Limb (tissue), 2 donors: ENCODE data around the gene CNTFR.

Source experiments
- DNase-seq, 2 donors: peaks; one replicate each; pipeline ENCODE4 v3.0.0-alpha.2; 2016; ENCODE audit errors: extremely low spot score in 2 of 2

Gene CNTFR

DNA sequence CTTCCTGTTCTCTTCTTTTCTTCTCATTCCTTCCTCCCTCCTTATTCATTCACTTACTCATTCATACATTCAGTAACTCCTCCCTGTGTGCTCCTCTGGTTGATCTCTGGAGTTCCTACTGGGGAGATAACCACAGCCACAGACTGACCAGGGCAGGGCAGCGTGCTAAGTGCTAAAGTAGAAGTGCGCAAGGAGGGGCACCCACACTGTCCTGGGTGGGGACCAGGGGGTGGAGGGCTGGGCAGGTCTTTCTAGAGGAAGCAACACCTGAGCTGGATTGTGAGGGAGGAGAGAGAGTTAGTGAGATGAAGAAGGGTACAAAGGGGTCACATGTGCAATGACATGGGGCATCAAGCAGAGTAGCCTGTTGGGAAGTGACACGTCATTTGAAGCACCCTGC, 80.6 kb downstream of the CNTFR start:
- no peak for DNase-seq

DNA sequence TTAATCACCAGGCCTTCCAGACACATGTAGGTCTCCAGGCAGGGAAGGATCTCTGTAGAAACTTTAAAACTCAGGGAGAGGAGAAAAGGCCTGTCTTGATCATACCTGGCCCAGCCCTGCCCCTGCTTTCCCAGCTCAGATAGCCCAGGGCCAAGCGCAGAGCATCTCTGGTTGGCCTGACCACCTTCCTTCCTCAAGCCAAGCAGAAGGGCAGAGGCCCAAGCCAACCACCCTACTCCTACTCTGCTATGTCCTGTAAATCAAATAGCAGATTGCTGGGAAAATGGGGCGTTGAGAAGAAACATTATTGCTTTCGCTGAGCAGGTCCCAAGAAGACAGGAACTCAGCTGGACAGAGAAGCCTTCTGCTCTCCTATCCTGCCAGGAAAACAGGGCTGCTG, 81.1 kb downstream of the CNTFR start:
- DNase-seq, result no peak

DNA sequence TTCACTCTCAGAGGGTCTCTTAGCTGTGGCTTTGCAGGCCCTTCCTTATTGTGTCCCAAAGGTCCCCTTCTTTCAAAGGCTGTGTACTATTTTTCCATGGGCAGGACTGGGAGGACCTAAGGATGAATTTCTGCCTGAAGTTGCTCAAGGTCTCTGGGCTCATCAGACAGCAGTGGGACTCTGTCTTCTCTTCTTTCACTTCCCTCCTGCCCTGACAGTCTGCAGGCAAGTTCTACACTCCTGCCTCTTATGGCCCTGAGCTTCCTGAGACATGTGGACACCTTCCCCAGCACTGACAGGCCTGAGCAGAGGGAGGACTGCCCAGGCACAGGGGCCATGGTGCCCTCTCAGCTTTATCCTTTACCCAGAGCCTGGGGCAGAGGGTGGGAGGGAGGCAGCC, 81.6 kb downstream of the CNTFR start:
- DNase-seq, result no peak

DNA sequence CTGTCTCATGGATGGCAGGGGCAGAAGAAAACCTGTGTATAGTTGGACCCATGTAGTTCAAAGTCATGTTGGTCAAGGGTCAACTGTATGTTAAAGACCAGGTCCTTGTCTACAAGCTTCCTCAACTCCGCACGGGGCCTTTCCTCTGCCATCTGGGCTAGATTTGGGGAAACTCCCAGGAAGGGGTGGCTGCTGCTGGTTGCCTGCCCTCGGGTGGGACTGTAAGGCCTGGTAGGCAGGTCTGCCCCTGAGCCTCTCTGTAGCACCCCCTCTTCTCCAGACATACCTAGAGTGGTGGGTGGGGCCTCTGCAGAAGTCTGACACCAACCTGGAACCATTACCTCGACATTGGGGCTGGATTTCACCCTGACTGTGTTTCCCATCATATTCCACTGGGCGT, 82.0 kb downstream of the CNTFR start:
- no peak for DNase-seq

DNA sequence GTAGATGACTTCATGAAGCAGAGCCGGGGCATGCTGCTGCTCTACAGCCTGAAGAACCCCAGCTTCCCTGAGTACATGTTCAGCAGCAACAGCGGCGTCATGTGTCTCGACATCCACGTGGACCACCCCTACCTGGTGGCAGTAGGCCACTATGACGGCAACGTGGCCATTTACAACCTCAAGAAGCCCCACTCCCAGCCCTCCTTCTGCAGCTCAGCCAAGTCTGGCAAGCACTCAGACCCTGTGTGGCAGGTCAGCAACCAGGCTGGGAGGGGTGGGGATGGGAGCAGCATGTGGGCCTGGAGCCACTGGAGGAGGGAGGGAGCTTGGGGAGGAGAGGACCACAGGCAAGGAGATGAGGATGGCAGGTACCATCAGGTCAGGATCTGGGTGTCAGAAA, 82.9 kb downstream of the CNTFR start:
- no peak for DNase-seq

DNA sequence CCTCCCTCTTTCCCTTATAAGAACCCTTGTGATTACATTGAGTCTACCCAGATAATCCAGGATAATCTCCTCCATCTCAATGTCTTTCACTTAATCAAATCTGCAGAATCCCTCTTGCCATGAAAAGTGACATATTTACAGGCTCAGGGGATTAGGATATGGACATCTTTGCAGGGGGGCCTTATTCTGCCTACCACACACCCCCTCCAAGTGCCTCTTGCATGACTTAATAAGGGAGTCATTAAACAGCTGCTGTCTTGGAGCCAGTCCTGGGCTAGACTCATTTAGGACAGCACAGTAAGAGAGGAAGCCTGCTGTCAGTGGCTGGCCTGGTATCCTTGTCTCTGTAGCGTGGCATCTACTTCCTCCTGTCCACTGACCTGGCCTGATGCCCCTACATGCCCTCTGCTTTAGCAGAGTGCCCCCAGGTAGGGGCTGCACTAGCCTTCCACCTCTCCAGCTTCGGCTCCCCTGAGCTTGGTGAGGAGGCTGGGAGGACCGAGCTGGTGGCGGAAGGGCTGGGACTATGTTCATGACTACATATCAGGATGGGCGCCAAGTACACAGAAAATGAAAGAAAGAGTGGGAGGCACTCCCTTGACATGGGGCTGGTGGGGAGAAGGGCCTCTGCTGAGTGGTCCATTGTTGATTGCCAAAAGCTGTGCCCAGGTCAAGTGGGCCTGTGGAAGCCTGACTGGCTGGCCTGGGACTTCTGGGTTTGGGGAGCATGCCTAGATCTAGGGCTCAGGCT, 84.0 kb downstream of the CNTFR start:
- no peak for DNase-seq

DNA sequence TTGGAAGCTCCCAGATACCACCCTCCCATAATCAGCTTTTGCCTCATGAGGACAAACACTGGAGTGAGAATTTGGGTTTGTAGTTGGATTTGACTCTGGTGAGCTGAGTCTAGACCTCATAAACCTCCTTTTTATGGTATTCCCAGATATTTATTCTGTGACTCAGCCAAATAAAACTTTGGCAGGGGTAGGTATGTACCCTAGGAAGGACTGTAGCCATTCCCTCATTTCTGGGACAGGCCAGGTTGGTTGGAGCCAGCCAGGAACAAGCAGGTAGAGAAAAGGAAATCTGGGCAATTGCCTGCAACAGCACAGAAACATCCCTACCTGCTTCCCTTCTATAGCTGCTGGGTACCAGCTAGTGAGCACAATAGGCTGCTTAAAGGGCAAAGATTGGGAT, 86.1 kb downstream of the CNTFR start:
- DNase-seq, result no peak

DNA sequence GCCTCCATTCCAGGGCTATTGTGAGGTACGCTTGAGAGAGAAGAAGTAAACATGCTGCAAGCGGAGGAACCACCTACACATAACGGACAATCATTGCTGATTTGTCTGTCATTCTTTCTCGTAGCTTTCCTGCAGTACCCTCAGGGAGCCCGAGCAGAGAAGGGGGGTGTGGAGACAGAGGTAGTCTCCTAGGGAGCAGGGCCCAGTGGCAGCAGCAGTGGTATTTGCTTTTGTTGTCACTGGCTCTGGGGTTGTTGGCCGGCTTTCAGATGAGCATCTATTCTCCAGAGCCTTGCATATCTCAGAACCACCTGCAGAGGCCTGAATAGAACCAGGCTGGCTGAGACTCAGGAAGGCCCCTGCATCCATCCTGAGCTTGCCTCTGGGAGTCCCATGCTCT, 86.6 kb downstream of the CNTFR start:
- DNase-seq, result no peak

DNA sequence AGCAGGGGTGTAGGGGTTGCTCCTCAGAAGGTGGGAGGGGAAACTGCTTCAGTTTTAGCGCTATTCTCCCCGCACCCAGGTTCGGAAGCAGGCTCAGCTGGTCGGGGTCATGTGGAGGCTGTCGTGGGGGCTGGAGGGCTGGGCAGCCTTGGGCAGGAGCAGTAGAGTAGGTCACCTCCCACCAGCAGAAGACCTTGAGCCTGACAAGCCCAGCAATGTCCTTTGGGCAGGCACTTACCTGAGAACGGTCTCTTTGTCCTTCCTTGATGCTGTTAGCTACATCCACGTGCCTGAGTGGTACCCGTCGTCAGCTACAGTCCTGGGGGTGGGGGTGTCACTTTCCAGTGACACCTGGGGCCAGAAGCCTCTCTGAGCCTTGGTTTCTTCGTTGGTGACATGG, 87.1 kb downstream of the CNTFR start:
- no peak for DNase-seq

DNA sequence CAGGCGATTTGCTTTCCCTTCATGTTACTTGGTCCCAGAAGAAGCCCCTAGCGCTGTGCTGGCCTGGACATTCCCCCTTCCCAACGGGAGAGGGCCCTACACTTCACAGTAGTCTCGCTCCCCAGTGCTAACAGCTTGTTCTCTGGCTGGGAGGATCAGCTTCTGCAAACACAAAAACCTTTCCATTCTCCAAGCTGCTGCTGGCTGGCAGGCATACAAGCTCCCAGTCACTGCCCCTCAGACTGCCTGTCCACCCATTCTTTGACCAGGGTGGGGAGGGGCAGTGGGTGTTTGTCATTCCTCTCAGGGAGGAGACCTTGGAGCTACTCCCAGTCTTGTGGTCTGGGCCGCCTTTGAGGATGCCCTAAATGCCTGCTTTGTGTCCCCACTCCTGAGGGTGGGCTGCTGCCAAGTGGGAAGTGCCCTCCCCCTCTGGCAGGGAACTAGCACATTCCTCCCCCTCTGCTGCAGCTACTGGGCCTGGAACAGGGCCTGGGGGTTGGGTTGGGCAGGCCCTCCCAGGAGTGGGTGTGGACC, 87.6 kb downstream of the CNTFR start:
- peak; percentile 59 to 78 for DNase-seq
